GM19467 (cell line): ENCODE data around the gene FOXC1.
A peak's percentile ranks its signal among the peaks of the same experiment; 100 is the strongest.

Experiments
- ATAC-seq: cut with Tn5 transposase; IDR thresholded peaks from one replicate; pipeline ENCODE4 v1.9.1; 2021; ENCODE audit warnings: mild to moderate bottlenecking, moderate library complexity; ENCODE audit not compliant: unreplicated experiment

The FOXC1 gene

DNA sequence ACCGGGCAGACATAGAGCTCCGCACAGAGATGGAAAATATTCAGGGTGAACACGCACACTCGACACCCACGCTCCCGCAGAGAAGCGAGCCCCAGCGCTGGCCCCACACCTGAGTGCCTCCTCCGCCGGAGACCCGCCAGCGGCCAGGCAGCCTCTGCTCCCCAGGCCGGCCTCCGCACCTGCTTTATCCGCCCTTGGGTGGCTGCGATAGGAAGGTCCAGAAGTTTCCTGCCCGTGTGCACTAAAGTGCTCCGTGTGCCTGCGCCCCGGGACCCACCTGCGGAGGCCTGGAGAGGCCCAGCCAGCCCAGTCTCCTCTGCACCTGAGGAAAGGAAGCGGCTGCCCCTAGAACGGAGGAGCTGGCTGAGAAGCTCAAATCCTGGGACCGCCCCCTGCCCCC lies 10.8 kb upstream of the FOXC1 start:
- ATAC-seq = no peak

DNA sequence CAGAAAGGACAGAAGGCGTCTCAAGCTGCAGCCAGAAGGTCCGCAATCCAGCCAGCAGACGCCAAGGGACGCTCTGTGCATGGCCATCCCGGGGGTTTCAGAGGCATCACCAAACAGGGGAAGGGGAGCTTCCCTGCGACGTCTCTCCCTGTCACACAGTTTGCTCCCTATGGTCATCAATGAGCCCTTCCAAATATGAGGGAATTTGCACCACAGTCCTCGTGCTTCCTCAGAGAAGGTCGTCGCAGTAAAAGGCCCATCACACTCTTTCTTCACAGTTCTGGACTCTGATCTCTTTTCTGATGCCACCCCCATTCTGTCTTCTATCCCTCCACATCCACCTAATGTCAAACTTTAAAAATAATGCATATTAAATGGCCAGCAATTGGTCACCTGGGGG lies 10.2 kb upstream of the FOXC1 start:
- no peak for ATAC-seq

DNA sequence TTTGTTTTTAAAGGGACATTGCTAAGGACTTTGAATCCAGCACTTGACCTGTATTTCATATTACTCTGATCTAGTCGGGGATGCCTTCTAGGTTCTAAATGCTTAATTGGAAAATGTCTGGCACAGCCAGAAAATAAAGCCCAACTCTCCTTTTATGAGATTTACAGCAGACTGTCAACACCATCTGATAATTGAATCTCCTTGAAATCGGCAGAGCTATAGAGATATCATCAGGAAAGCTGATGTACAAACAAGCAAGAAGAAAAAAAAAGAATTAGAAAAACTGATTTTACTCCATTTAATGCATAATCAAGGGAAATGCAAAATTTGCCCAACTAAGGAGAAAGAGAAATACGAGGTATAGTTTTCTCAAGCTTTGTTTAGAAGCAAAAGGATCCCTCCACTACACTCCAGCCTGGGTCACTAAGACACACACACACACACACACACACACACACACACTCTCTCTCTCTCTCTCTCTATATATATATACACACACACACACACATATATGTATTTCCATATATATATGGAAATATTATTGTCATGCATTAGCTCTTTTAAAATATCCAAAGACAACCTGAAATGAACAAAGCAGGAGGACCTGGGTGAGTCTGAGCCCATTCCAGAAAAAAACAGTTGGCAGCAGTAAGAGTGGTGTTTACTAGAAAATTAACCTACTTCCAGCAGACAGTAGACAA lies 9.5 kb upstream of the FOXC1 start:
- no peak for ATAC-seq

DNA sequence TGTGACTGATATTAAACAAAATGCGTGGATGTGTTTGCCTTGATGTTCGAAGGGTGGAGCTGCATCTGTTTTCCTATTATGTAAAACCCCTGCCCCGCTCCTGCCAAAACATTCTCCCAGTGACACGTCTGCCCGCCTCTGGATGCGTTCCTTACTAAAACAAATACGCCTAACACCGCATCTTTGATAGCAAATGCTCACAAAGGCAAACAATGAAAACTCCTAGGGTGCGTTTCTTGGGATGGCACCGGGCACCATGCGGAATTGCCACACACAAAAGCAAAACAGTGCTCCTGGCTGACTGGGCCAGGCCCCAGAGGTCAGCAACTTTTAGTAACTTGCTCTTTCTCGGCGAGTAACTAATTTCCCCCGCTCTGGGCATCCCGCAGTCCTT lies 9.0 kb upstream of the FOXC1 start:
- ATAC-seq = no peak

DNA sequence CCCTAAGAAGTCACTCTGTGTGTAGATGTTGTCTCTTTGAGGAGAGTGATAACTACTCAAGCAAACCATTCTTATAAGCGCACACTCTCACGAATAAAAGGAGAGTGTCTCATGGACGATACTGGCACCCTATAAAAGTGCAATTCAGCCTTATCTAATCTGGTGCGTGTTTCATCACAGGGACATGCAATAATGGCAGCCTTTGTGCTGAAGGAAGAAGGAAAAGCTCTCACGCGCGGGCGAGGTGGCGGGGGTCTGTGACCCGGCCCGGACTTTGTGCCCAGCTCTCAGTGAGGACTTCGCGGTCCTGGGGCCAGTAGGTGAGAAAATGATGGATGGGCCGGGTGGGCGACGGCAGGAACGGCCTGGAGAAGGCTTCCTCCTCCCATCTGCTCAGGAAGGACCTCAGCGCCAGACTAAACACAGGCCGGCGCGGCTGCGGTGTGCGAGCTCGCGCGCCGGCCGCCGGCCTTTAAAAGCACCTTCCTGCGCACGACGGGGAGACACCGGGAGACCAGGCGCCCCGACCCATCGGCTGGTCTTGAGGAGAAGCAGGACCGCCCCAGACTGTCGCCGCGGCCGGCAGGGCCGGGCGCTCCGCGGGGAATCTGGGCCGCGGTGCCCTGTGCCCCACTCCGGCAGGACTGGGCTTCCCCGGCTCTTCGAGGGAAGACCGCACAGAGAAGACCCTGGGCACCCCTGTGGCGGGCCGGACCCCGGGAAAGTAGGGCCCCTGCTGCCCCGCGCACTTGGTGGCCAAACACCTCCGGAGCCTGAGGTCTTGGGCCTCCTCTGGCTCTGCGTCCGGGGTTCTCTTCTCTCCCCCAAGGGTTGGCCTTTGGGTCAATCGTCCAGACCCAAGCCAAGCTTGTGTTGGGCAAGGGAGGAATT lies 8.3 kb upstream of the FOXC1 start:
- ATAC-seq = no peak

DNA sequence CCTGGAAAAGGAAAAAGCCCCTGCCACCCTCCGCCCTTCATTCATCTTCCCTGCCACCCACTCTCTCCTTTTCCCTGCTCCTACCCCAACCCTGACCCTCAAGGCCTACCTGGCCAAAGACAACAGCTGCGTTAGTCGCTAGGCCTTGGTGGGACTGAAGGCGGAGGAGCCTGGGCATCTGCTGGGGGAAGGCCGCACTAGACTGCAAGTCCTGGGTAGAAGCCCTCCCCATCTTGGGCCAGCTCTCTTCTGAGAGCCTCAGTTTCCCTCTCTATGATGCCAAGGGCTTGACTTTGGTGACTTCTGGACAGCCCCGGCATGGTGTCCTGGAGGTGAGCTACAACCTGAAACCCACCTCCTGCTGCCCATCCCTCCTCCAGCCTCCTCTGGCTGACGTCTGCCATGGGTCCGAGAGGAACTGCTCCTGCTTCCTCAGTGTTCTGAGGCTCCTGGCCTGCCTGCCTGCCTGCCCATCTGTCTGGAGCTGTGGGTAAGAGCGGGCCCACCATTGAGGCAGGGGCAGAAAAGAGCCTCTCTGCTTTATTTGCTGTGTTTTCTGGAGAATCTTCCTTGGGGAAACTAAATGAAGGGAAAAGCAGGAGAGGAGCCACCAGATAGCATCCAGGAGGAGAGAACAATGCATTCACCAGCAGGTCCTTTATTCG lies 7.5 kb upstream of the FOXC1 start:
- ATAC-seq = no peak

DNA sequence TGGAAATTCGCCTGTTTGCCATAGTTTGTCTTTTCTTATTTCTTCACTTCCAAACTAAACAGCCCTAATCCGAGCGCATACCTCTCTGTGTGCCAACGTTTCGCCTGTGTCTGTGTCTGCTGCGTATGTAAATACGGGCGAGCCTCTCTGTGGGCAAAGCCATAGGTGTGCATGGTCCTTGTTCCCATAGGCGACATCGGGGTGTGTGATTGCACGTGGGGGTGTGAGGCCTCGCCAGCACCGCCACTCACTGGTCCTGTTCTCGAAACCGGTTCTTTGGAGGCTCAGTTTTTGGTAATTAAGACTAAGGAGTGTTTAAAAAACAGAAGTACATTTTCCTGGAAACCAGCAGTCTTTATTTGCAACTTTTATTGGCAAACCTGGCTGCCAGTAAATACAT lies 6.0 kb upstream of the FOXC1 start:
- no peak for ATAC-seq

DNA sequence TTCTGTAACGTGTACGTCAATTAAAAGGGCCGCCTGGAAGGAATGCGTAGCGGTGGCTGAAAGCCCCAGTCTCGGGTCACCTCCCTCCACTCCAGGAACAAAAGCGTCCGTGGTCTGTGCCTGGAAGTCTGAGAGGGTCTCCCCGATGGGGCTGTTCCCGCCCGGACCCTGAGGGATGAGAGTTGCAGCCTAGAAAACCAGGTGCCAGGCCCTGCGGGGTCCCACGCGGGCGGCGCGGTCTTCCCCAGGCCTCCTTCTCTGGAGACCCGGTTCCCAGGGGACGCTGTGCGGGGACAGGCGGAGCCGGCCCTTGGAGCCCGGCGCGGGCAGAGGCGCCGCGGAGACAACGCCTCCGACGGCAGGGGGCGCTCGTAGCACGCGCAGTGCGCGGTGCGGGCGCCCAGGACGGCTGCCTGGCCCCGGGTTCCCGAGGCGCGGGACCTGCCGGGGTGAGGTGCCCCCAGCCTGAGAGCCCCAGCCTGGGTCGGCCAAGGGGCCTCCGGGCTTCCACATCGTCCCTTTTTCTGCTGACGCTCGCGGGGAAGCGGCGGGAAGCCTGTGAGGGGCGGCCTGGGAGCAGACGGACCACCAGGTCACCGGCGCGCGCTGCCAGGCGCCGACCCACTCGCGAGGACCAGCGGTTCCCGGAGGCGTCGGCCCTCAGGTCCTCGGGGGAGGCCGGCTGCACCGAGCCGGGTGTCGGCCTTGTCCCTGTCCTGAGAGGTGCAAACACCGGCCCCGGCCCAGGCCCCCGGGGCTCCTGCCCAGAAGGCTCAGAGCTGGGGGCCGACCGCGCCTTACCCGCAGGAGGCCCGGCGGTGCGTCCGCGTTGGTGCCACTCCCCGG lies 5.3 kb upstream of the FOXC1 start:
- no peak for ATAC-seq

DNA sequence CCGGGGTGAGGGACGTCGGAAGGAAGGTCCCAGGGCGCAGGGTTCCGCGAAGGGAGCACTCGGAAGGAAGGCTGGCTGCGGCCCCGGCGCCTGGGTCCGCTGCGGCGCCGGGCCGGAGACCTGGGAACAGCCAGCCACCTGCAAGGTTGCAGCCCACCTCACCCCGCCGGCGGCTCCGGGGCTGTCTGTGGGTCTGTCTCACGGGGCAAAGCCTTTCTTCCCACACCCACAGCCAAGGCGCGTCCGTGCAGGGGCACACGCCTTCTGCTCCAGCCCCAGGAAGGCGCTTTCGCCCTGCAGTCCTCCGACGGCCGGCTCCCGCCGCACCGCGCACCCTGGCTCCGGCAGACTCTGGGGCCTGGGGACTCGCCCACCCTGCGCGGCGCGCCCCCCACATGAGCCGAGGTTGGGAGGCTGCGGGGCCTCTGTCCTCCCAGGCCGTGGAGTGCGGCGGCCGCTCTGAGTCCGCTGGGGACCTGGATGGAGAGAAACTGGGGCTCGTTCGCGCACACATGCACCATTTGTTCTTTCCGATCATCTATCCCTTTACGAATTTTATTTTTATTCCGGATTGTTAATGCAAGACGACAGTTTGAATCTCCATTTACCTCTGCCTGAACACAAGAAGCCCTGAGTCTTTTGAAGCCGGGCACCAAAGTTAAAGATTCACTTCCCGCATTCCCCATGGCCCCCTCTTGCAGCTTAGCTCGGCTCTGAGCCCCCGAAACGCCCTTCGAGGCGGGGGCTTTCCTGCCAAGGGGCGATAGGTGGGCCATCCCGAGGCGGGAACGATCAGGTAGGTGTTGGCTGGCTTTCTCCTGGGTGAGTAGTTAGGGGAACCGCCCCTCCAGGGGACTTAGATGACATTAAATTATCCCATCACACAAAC lies 4.5 kb upstream of the FOXC1 start:
- ATAC-seq = no peak

DNA sequence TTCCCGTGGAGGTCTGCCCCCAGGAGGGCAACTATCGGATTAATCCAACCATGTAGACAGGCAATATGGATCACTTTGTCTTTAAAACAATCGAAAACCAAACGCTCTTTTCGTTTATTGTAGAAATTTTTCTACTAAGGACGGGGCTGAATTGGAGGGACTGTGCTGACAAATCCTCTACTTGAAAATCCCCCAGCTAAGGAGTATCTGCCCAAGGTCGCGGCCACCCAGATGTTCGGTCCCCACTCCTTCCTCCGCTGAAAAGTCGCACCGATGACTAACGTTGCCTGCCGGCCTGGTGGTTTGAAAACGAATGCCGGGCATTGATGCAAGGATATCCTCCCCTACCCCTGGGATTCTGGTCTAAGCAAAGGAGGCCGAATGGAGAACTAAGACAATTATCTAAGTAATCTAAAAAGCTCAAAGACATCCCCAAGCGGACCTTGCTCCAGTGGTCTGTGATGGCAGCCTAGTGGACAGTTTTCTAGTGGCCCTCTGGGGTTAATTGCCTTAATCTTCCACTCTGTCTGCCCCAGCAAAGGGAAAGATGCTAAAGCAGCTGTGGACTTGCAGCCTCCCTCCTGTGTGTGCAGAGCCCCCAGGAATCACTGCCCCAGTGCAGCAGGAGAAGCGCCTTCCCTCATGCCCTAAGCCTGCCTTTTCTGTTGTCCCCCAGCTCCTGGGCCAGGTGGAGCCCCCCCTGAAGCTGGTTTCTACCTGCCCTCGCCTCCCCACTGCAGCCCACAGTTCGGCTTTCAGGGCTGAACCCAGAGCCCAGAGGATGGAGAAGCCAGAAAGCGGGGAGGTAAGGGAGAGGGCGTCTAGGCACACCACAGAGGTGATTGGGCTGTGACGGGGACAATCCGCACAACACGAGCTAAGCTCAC lies 3.6 kb upstream of the FOXC1 start:
- ATAC-seq = no peak

DNA sequence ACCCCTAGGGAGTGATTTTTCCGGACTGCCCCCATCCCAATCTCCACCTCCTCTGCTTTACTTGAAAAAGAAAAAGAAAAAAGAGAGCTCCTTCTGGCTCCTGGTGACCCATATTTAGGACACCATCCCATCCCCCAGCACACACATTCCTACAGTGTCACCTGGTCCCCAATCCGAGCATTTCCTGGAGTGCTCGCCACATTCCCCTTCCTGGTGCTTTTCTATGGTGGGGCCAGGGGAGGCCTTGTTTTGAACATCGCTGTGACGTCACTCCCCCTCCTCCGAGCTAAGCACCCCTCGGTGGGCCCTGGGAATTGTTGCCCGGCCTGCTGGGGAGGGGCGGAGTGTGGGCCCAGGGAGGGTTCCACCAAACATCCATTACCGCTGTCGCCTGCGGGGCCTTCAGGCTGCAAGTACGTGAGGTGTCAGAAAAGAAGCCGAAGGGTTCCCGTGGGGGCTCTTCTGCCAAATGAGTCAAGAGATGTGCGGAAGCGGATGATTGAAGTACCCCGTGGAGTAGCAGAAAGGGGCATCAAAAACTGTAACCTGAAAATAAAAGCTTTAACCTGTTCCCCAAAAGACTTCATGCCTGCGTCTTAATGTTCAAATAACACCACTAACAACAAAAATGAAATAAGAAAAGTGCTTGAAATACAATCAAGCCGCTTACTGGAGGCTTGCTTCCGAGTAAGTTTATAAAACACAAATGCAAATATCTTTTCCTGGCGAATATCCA lies 2.8 kb upstream of the FOXC1 start:
- ATAC-seq = no peak

DNA sequence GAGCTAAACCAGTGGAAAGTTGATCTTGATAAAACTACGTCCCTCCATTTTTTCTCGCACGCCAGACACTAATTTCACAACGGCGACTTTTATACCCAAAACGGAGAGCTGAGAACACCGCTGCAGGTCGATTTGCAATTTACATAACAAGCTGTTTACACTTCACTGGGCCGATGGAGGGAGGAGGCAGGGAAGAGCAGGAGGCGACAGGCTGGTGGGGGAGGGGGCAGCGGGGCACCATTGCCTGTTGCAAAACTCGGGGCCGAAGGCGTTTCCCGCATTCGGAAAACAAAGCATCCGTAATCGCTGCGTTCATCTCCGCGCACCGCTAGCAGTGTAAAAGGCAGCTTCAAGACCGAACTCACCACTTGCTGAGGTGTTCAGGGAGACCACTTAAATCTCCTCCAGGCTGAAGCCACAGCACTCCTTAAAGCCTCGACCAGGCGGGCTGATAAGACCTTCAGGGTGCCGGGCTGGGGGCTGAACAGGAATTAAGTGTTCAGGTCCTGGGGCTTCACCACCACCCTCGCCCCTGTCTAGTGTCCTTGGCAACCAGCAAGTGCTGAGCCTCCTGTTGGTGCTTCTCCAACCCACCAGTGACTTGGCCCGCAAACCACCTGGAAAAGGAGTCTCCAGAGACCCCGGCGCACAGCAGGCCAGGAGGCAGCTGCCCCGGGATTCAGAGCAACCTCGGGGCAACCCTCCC lies 2.0 kb upstream of the FOXC1 start:
- no peak for ATAC-seq

DNA sequence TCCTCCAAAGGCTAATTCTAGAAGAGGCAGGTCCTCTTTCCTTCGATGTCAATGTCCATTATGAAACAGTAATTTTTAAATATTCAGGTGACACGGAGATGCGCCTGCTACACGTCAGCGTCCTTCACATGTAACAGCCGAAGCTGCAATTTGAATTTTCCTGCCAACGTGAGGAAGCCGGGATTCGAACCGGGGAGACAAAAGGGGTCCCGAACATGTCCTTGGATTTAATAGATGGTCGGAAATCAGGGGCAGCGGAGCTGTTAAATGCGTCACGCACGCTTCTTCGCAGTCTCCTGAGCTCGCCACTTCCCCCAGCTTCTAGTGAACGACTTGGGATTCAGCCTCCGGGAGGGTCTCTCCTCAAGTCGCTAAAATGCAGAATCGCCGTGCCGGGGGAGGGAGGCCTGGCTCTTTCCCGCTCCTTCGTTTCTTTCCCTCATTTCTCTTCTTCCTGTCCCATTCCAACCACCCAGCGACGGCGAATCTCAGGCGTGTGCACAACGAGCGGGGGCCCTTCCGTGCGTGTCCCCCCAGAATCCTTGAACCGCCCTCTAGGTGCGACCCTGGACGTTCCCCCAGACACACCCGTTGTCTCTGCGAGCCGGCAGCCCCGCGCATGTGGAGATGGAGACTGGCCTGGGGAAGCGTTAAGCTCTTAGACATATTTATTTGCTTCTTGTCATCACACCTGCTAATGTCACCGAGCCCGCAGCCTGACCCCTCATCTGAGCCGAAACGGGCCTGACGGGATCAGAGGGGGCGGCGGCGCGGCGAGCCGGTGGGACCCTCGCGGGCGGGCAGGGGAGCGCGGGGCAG lies 1.3 kb upstream of the FOXC1 start:
- no peak for ATAC-seq

DNA sequence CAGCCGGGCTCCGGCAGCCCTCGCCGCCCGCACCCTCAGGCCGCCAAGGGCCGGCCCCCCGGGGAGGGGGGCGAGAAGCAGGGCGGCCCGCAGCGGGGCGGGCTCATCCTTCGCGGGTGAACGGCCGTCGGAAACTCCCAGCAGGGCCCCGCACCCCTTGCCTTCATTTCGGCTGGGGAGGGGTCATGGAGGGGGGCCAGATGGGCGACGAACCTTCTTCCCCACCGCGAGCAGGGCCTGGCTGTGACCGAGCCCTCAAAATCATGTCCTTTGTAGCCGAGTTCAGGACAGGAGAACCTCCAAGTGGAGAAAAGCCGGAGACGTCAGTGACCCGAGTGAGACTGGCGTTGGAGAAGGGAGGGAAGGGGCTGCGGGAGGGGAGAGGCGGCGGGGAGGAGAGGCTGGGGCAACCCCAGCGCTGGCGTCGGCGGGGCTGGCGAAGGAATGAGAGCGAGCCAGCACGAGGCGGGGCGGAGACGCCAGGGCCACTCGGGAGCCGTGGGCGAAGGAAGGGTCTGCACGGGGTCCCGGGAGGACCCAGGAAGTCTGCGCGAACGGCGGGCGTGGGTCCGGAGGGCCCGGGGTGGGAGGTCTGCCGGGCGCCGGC lies 571 bp upstream of the FOXC1 start:
- ATAC-seq = peak; percentile 5

DNA sequence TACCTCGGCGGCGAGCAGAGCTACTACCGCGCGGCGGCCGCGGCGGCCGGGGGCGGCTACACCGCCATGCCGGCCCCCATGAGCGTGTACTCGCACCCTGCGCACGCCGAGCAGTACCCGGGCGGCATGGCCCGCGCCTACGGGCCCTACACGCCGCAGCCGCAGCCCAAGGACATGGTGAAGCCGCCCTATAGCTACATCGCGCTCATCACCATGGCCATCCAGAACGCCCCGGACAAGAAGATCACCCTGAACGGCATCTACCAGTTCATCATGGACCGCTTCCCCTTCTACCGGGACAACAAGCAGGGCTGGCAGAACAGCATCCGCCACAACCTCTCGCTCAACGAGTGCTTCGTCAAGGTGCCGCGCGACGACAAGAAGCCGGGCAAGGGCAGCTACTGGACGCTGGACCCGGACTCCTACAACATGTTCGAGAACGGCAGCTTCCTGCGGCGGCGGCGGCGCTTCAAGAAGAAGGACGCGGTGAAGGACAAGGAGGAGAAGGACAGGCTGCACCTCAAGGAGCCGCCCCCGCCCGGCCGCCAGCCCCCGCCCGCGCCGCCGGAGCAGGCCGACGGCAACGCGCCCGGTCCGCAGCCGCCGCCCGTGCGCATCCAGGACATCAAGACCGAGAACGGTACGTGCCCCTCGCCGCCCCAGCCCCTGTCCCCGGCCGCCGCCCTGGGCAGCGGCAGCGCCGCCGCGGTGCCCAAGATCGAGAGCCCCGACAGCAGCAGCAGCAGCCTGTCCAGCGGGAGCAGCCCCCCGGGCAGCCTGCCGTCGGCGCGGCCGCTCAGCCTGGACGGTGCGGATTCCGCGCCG lies 994 bp downstream of the FOXC1 start:
- ATAC-seq = peak; percentile 25

DNA sequence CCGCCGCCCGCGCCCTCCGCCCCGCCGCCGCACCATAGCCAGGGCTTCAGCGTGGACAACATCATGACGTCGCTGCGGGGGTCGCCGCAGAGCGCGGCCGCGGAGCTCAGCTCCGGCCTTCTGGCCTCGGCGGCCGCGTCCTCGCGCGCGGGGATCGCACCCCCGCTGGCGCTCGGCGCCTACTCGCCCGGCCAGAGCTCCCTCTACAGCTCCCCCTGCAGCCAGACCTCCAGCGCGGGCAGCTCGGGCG lies 1.5 kb downstream of the FOXC1 start:
- ATAC-seq = no peak
